ENCODE results near the gene SLC2A6.

SLC2A6 gene

GRCh38 chr9:133430244-133430643 is 48.7 kb downstream of the SLC2A6 start:
- DNase-seq: no peak

DNA sequence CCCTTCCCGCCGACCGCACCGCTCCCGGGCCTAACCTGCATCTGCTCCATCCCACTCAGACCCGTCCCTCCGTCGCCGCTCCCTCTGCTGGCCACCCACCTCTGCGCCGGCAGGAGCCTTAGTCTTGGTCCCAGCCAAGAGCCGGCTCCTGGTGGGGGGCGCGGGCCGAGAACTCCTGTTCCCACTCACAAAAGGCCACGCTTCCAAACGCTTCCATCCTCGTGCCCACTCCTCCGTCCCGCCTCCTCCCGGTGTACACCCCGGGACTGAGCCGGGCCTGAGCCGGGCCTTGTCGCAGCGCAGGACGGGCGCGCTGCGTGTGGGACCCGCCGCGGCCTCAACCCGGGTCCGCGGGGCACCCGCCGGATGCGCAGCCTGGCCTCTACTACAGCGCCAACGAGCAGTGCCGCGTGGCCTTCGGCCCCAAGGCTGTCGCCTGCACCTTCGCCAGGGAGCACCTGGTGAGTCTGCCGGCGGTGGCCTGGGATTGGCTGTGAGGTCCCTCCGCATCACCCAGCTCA is 49.2 kb downstream of the SLC2A6 start:
- DNase-seq: peak; percentile 54

DNA sequence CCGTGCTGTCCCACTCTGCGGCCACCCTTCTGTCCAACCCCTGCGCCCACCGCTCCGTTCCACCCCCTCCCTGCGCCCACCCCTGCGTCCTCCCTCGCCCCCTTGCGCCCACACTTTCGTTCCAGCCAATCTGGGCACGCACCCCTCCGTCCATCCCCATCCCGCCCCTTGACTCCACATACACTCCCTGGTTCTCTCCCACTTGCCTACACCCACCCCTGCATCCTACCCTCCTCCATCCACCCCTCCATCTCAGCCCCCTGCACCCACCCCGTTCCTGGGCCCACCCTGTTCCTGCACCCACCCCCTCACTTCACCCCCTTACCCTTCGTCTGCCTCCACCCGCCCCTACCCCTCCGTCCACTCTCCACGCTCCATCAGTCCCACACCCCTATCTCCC is 49.7 kb downstream of the SLC2A6 start:
- no peak for DNase-seq

DNA sequence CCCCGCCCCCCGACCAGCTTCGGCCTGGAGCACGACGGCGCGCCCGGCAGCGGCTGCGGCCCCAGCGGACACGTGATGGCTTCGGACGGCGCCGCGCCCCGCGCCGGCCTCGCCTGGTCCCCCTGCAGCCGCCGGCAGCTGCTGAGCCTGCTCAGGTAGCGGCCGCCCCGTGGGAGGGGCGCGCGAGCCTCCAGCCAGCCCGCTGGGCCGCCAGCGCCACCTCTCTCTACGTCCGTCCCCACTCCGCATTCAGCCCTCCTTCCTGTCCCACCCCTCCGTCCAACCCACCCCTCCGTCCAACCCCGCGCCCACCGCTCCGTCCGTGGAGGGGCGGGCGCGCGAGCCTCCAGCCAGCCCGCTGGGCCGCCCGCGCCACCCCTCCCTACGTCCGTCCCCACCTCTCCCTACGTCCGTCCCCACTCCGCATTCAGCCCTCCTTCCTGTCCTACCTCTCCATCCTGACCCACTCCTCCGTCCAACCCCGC is 50.2 kb downstream of the SLC2A6 start:
- DNase-seq: peak; percentile 46

GRCh38 chr9:133427658-133428348 is 51.1 kb downstream of the SLC2A6 start:
- no peak for DNase-seq

DNA sequence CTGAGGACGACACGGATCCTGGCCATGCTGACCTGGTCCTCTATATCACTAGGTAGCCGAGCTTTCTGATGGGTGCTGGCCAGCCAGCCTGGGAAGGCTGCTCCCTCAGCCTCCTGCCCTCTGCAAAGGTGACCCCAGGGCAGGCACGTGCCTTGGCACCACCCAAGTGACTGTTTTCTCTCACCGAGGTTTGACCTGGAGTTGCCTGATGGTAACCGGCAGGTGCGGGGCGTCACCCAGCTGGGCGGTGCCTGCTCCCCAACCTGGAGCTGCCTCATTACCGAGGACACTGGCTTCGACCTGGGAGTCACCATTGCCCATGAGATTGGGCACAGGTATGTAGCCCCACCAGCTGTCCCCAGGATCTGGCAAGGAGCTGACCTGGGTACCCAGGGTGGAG is 52.9 kb downstream of the SLC2A6 start:
- DNase-seq: no peak

DNA sequence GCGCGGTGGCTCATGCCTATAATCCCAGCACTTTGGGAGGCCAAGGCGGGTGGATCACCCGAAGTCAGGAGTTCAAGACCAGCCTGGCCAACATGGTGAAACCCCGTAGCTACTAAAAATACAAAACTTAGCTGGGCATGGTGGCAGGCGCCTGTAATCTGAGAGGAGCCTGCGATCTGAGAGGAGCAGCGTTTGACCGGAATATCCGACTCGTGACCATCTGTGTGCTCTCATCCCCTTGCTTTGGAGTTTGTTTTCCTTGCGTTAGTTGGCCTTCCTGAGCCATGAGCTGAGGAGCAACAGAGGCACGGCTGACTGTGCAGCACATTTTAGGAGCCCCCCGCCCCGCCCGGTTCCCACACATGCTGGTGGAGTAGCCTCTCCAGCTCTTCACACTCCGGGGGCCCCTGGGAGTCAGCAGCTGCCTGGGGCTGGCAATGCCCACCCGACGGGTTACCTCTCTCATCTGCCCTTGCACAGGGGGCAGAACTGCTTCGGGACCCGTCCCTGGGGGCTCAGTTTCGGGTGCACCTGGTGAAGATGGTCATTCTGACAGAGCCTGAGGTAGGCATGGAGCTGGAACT is 53.8 kb downstream of the SLC2A6 start:
- DNase-seq: no peak

- DNase-seq: no peak
Observed at GRCh38 chr9:133424187-133424586, 54.7 kb downstream of the SLC2A6 start.

DNA sequence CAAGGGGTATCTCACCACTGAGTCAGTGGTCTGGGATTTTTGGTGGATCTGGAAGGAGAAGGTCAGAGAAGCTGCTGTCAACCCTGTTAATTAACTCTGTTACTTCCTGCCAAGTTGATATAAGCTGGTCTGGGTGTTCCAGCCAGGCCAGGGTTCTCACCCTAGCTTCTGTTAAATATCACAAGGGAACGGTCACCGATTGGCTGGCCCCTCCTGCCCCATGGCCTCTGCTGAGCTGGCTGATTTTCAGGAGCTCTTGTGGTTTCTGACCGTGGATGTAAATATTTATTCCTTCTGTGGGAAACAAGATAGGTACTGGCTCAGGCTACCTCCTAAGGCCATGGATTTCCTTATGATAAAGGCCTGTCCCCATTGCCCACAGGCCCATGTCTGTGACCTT is 55.7 kb downstream of the SLC2A6 start:
- no peak for DNase-seq

GRCh38 chr9:133421615-133422542 is 57.0 kb downstream of the SLC2A6 start, which contains the start of gene ADAMTS13:
Gene ADAMTS13, plus strand, starts transcription at chr9:133422367. Its CDS starts 77 bp downstream, at chr9:133422444.
- no peak for DNase-seq
